Nephron (organoid): Measurements from ENCODE around the gene TLX3.
A peak's percentile ranks its signal among the peaks of the same experiment; 100 is the strongest.

ENCODE experiments used
- H3K27ac Mint-ChIP-seq, 3 experiments: 2 replicates each; pipeline ENCODE4 v1.8.0; 2020; ENCODE audit warnings: mixed read lengths in 3 of 3, mild to moderate bottlenecking in 2 of 3, moderate library complexity in 1 of 3
- H3K27me3 Mint-ChIP-seq: 2 replicates; pipeline ENCODE4 v1.8.0; 2021; ENCODE audit warnings: low read depth, mild to moderate bottlenecking, moderate library complexity, mixed read lengths
- H3K36me3 Mint-ChIP-seq: 2 replicates; pipeline ENCODE4 v1.8.0; 2020; ENCODE audit warnings: low read depth, mixed read lengths
- H3K4me1 Mint-ChIP-seq: 2 replicates; pipeline ENCODE4 v1.8.0; 2020; ENCODE audit warnings: mixed read lengths
- H3K4me3 Mint-ChIP-seq, 3 experiments: 2 replicates each; pipeline ENCODE4 v1.8.0; 2020; ENCODE audit warnings: mild to moderate bottlenecking in 3 of 3, mixed read lengths in 3 of 3, moderate library complexity in 2 of 3
- H3K9me3 Mint-ChIP-seq: 2 replicates; pipeline ENCODE4 v1.8.0; 2020; ENCODE audit warnings: mixed read lengths
- CTCF ChIP-seq, 3 experiments: fragments of 200-600 bp; sonication (generic); IDR thresholded peaks; one replicate each; pipeline ENCODE4 v1.5.0; 2021; ENCODE audit warnings: antibody characterized with exemption in 3 of 3; ENCODE audit not compliant: unreplicated experiment in 3 of 3

Gene TLX3

GRCh38 chr5:171315925-171316257 is 6.8 kb downstream of the TLX3 start:
- H3K9me3 Mint-ChIP-seq: peaks cover 2% of the 10 kb centered on the region
- H3K27ac Mint-ChIP-seq: no peak overlapping the region
- H3K4me1 Mint-ChIP-seq: peaks cover 12% of the 10 kb centered on the region
- no peaks in the 10 kb centered on the region for H3K36me3 Mint-ChIP-seq
- H3K4me3 Mint-ChIP-seq: peak overlapping the region; percentile 40 to 52 (median 50)
- no peak for TF ChIP-seq CTCF (IDR thresholded peaks at IDR 0.05; ENCODE audit: unreplicated experiment in 3 of 3)
- H3K27me3 Mint-ChIP-seq: peaks cover 99% of the 10 kb centered on the region

- peaks cover 2% of the 10 kb centered on the region for H3K9me3 Mint-ChIP-seq
- peaks cover 99% of the 10 kb centered on the region for H3K27me3 Mint-ChIP-seq
- no peaks in the 10 kb centered on the region for H3K36me3 Mint-ChIP-seq
- peaks cover 12% of the 10 kb centered on the region for H3K4me1 Mint-ChIP-seq
- TF ChIP-seq CTCF (IDR thresholded peaks at IDR 0.05; ENCODE audit: unreplicated experiment in 3 of 3): no peak
- H3K4me3 Mint-ChIP-seq: peak overlapping the region; percentile 40 to 52 (median 50)
- H3K27ac Mint-ChIP-seq: no peak overlapping the region
Observed at GRCh38 chr5:171316258-171317121, 7.4 kb downstream of the TLX3 start.

GRCh38 chr5:171317230-171317629 is 8.2 kb downstream of the TLX3 start:
- peaks cover 2% of the 10 kb centered on the region for H3K9me3 Mint-ChIP-seq
- no peaks in the 10 kb centered on the region for H3K36me3 Mint-ChIP-seq
- TF ChIP-seq CTCF (IDR thresholded peaks at IDR 0.05; ENCODE audit: unreplicated experiment in 3 of 3): no peak
- H3K27ac Mint-ChIP-seq: no peak overlapping the region
- H3K4me3 Mint-ChIP-seq: no peak overlapping the region
- H3K4me1 Mint-ChIP-seq: peaks cover 12% of the 10 kb centered on the region
- H3K27me3 Mint-ChIP-seq: peaks cover 100% of the 10 kb centered on the region

- Mint-ChIP-seq H3K36me3 (no peaks in the 10 kb centered on the region), H3K9me3 (peaks cover 2% of the 10 kb centered on the region)
Observed at GRCh38 chr5:171318026-171318425, 9.0 kb downstream of the TLX3 start.

GRCh38 chr5:171321447-171321846 is 12.4 kb downstream of the TLX3 start:
- Mint-ChIP-seq H3K4me3 (no peak overlapping the region), H3K27ac (no peak overlapping the region), H3K36me3 (no peaks in the 10 kb centered on the region), H3K27me3 (peaks cover 100% of the 10 kb centered on the region), H3K4me1 (no peaks in the 10 kb centered on the region), H3K9me3 (no peaks in the 10 kb centered on the region)
- no peak for TF ChIP-seq CTCF (IDR thresholded peaks at IDR 0.05; ENCODE audit: unreplicated experiment in 3 of 3)

More at GRCh38 chr5:171318026-171318425, 9.0 kb downstream of the TLX3 start:
- H3K4me1 Mint-ChIP-seq: peaks cover 7% of the 10 kb centered on the region
- TF ChIP-seq CTCF (IDR thresholded peaks at IDR 0.05; ENCODE audit: unreplicated experiment in 3 of 3): no peak
- H3K27me3 Mint-ChIP-seq: peaks cover 100% of the 10 kb centered on the region
- H3K27ac Mint-ChIP-seq: no peak overlapping the region
- no peak overlapping the region for H3K4me3 Mint-ChIP-seq

- H3K4me1 Mint-ChIP-seq: no peaks in the 10 kb centered on the region
- H3K36me3 Mint-ChIP-seq: no peaks in the 10 kb centered on the region
- H3K27me3 Mint-ChIP-seq: peaks cover 100% of the 10 kb centered on the region
- TF ChIP-seq CTCF (IDR thresholded peaks at IDR 0.05; ENCODE audit: unreplicated experiment in 3 of 3): no peak
- H3K9me3 Mint-ChIP-seq: no peaks in the 10 kb centered on the region
- H3K4me3 Mint-ChIP-seq: no peak overlapping the region
- H3K27ac Mint-ChIP-seq: no peak overlapping the region
Observed at GRCh38 chr5:171322527-171322926, 13.5 kb downstream of the TLX3 start.
